Ammon's horn (tissue), 1 donor: ENCODE data around the gene KNOP1.
"Not testable (repeated sequence)": the region's sequence is repeated elsewhere in the genome, so short reads cannot be mapped to it uniquely, and the experiment has no call there.

Experiments used
- DNase-seq: peaks from one replicate; pipeline ENCODE4 v3.0.0-alpha.2; 2016; ENCODE audit warnings: low spot score

The KNOP1 gene

DNA sequence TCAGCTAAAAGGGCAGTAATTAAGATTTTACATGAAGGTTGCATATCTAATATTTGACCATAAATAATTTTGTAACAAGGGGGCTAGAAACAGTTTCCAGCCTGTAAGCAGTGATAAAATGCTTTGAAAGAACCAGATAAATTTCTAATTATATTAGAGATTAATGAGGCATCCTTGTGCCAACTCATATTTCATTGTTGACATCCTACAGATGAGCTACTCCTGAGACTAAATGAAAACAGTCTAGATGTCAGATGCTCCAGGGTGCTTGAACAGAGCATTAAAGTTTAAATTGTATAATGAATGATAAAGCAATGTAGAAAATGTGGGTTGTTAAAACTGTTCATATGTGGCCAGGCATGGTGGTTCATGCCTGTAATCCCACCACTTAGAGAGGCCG, 23.3 kb upstream of the KNOP1 start:
- no peak for DNase-seq

GRCh38 chr16:19737306-19738038, 19.4 kb upstream of the KNOP1 start:
- DNase-seq, result peak; percentile 31

DNA sequence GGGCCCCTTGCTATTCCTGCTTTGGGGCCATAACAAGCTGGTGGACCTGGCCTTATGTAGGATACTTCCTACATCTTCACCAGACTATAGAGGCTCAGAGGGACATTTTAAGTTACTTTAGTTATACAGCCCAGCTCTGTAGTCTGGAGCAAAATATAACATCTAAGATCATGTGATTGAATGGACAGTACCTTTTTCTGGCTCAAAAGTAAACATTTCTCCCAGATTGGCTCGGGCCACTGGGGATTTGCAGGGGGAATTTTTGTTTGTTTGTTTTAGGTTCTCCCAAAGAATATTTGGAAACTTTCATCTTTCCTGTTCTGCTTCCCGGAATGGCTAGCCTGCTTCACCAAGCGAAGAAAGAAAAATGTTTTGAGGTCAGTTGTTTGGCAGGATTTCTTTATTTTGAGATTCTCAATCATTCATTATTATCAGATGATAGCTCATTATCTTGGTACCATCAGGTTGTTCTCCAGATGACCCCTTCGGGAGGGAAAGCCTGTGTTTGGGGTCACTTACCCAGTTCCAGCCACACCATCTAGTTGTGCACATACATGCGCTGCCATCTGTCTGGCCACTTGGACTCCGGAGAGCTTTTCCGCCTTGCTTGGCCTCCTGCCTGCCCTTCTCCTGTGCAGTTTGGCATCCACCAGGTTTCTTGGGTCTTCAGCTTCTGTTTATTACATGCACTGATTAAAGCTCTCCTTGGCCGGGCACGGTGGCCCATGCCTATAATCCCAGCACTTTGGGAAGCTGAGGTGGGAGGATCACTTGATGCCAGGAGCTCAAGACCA, 17.2 kb upstream of the KNOP1 start:
- DNase-seq, result no peak

DNA sequence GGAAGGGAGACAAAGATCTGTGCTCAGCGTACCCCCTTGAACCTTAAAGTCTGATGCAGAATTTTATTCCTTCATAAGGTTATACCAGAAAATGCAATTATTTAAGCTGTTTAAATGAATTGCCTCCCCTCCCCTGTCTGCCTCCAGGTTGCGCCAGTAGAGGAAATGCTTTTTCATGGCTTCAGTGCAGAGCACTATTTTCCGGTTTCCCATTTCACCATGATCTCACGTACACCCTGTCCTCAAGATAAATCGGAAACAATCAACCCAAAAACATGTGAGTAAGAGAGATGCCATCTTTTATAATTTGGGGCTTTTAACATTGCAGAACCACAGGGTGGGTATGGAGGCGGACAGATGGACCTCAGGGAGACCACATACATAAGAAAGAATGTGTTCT, 15.5 kb upstream of the KNOP1 start:
- no peak for DNase-seq

DNA sequence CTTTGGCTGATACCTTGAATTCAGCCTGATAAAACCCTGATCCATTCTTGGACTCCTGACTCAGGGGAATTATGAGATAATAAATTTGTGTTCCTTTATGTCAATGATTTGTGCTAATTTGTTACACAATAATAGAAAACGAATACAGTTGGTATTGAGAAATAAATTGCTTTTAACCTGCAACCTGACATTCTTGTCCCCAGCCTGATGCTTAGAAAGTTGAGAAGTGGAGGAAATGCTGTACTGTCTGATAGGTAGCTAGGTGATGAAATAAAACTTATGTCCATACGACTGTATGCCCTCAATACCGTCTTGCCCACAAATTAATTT, 10.6 kb upstream of the KNOP1 start:
- DNase-seq, result no peak

- DNase-seq, result no peak
Measured at GRCh38 chr16:19722981-19723380, 5.0 kb upstream of the KNOP1 start.

DNA sequence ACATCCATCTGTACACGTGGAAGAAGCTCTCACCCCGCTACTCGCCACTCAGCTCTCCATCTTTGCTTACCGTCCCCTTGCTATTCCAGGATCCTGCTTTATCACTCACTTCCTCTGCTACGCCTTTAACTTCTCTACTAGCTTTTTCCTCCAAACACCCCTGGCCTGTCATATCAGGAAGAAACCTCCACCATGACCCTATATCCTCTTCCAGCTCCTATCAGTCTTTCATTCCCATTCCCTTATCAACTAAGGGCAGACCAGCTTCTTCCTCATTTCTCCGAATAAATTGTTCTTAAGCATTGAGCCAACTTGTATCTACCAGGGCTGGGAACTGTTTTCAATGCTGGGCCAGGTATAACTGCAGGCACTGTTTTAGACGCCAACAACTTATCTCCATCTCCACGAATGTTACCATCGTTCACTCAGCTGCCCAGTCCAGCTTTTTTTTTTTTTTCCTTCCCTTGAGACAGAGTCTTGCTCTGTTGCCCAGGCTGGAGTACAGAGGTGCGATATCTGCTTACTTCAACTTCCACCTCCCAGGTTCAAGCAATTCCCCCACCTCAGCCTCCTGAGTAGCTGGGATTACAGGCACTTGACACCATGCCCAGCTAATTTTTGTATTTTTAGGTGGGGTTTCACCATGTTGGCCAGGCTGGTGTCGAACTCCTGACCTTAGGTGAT, 4.4 kb upstream of the KNOP1 start:
- no peak for DNase-seq

GRCh38 chr16:19718624-19718965, 568 bp upstream of the KNOP1 start:
- DNase-seq, result no peak

GRCh38 chr16:19717314-19717713, 713 bp downstream of the KNOP1 start:
- DNase-seq, result no peak

GRCh38 chr16:19716728-19717127, 1.3 kb downstream of the KNOP1 start:
- DNase-seq, result not testable (repeated sequence)

DNA sequence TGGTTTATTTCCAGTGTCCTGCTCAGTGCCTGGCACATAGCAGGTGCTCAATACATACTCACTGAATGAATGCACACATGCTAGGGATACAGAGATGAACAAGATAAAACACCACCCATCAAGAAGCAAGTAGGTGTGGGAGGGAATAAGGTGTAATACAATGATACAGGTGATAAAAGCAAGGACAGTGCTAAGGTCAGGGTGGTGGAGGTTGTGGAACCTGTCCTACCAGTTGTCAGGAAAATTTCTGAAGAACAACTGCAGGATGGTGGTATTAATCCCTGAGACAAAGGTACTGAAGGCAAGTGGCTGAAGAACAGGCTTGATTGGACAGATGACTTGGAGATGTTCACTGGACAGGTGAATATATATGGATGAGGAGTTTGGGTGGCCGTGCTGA, 1.8 kb downstream of the KNOP1 start:
- DNase-seq, result no peak

GRCh38 chr16:19715566-19715965, 2.5 kb downstream of the KNOP1 start:
- DNase-seq, result no peak

- DNase-seq, result no peak
Measured at GRCh38 chr16:19713697-19714096, 4.3 kb downstream of the KNOP1 start.

GRCh38 chr16:19712418-19713058, 5.5 kb downstream of the KNOP1 start:
- no peak for DNase-seq

- DNase-seq, result no peak
Measured at GRCh38 chr16:19711643-19712042, 6.4 kb downstream of the KNOP1 start.

DNA sequence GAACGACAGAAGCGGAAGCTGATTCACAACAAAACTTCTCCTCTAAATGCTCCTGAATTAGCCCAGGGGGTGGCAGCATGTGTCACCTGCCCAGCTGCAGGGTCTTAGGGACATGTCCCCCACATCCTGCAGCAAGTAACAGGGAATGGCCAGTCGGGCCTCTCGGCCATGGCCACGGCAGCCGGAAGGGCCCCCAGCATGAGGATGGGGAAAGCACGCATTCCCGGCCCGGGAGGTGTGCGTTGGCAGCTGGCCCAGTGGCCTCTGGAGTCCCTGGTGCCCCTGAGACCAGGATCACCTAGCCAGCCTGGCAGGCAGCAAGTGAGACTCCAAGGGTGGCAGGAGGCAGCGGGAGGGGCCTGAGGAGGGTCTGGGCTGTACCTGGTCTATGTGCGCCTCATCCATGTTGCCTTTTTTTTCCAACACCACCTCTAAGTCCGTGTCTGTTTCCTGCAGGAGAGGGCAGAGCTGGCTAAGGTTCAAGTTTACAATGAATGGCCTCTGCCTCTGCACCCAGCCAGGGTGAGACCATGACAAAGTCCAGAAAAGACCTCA, 7.0 kb downstream of the KNOP1 start:
- no peak for DNase-seq

GRCh38 chr16:19710191-19710908, 7.7 kb downstream of the KNOP1 start:
- DNase-seq, result no peak

GRCh38 chr16:19709381-19710136, 8.5 kb downstream of the KNOP1 start:
- no peak for DNase-seq

GRCh38 chr16:19708296-19709205, 9.5 kb downstream of the KNOP1 start:
- no peak for DNase-seq
